ENCODE data around the gene NPHS1. TPM values are rescaled to one million over a fixed set of nuclear protein-coding genes. Genes with fewer than 3 reads are reported as not detected.

The NPHS1 gene
- total and polyA plus RNA-seq, 2 of the 8 experiments (the other 6 are each of a cell fraction or from before 2014, with no cell fraction given) = 1.3 to 1.4 TPM

- Histone ChIP-seq H3K4me1 (replicated peaks in 1 of 4; ENCODE audit: control insufficient read depth in 3 of 4, insufficient read depth in 4 of 4, low read length in 3 of 4) (peaks cover 0 to 25% (median 20%) of the 10 kb centered on the region in 4 experiments; a peak in 6 of 7 replicates), H3K18ac (ENCODE audit: extremely low read depth, low read length) (no peak overlapping the region), H2AFZ (ENCODE audit: low read length) (no peak overlapping the region), H4K8ac (ENCODE audit: extremely low read depth, insufficient read depth, low read length) (no peak overlapping the region), H2BK20ac (ENCODE audit: low read length) (no peak overlapping the region), H3K79me2 (ENCODE audit: control insufficient read depth in 1 of 2, insufficient read depth in 2 of 2, low read length in 2 of 2) (no peaks in the 10 kb centered on the region), H3K14ac (ENCODE audit: insufficient read length) (no peak overlapping the region), H2BK5ac (ENCODE audit: low read depth, low read length) (0 out of 2 replicates have a peak overlapping the region, but pooled peaks have one; percentile 3), H2BK15ac (ENCODE audit: low read length) (no peak overlapping the region; the same call in 1 of the 2 replicates), H3K27ac (ENCODE audit: low read depth, low read length) (no peak overlapping the region), H3K23ac (ENCODE audit: insufficient read length) (no peak overlapping the region), H4K20me1 (replicated peaks in 1 of 2; ENCODE audit: control insufficient read depth in 1 of 2, insufficient read depth in 2 of 2, low read length in 2 of 2) (peaks cover 0 to 3% of the 10 kb centered on the region in 2 experiments), H3K79me1 (ENCODE audit: low read depth, low read length) (no peaks in the 10 kb centered on the region; the same call in 1 of the 2 replicates), H3K36me3 (ENCODE audit: control insufficient read depth in 2 of 4, insufficient read depth in 4 of 4, low read length in 3 of 4) (no peaks in the 10 kb centered on the region), H2BK12ac (ENCODE audit: low read depth, low read length) (no peak overlapping the region), H3K23me2 (ENCODE audit: low read depth, low read length) (peaks cover 4% of the 10 kb centered on the region; the same call in 1 of the 2 replicates), H3K4me2 (ENCODE audit: insufficient read depth in 1 of 2, low read depth in 2 of 2, low read length in 2 of 2) (peak overlapping the region in 1 of 2 experiments; percentile 82; a peak in 2 of 4 replicates), H2BK120ac (replicated peaks; ENCODE audit: low read depth, low read length) (no peak overlapping the region), H3K27me3 (replicated peaks in 1 of 4; ENCODE audit: control insufficient read depth in 3 of 4, extremely low read depth in 1 of 4, insufficient read depth in 3 of 4, low read length in 3 of 4) (peaks cover 0 to 9% (median 7%) of the 10 kb centered on the region in 4 experiments; a peak in 3 of 7 replicates), H3K9ac (replicated peaks in 1 of 4; ENCODE audit: extremely low read depth in 1 of 4, low read depth in 3 of 4, low read length in 3 of 4) (no peak overlapping the region), H4K5ac (ENCODE audit: insufficient read length, low read depth, low read length) (no peak overlapping the region), H3K4me3 (ENCODE audit: extremely low read depth in 1 of 4, insufficient read depth in 2 of 4, low read depth in 3 of 4, low read length in 4 of 4) (peak overlapping the region in 1 of 4 experiments; percentile 3; a peak in 2 of 8 replicates), H3K9me3 (ENCODE audit: insufficient read depth in 2 of 2, low read depth in 1 of 2, low read length in 1 of 2) (no peaks in the 10 kb centered on the region), H2AK5ac (ENCODE audit: low read depth, low read length) (no peak overlapping the region), H4K91ac (replicated peaks; ENCODE audit: insufficient read length, low read length) (peak overlapping the region; percentile 10), H3K56ac (replicated peaks; ENCODE audit: insufficient read length, low read depth, low read length) (no peak overlapping the region), H3K4ac (replicated peaks; ENCODE audit: insufficient read length, low read depth, low read length) (no peak overlapping the region)
- TF ChIP-seq CHD1 (IDR thresholded peaks at IDR 0.05; ENCODE audit: low read depth, low read length) = no peak
- TF ChIP-seq MAFK (IDR thresholded peaks at IDR 0.05; ENCODE audit: low read depth, low read length) = no peak
- no peak for TF ChIP-seq KDM1A (IDR thresholded peaks at IDR 0.05; ENCODE audit: borderline replicate concordance, low read length)
- TF ChIP-seq NRF1 (IDR thresholded peaks at IDR 0.05; ENCODE audit: low read depth, low read length) = no peak
- no peak for TF ChIP-seq SUZ12 (IDR thresholded peaks at IDR 0.05; ENCODE audit: low read length)
- TF ChIP-seq CEBPB (IDR thresholded peaks at IDR 0.05; ENCODE audit: low read depth, low read length) = no peak
- TF ChIP-seq PHF8 (conservative IDR thresholded peaks at IDR 0.05; ENCODE audit: low read depth, low read length) = no peak
- TF ChIP-seq SRF (IDR thresholded peaks at IDR 0.05; ENCODE audit: low read depth, low read length) = no peak
- TF ChIP-seq CTBP2 (IDR thresholded peaks at IDR 0.05; ENCODE audit: borderline replicate concordance, insufficient read depth, insufficient read length, low read length) = no peak
- no peak for TF ChIP-seq BACH1 (IDR thresholded peaks at IDR 0.05; ENCODE audit: low read length)
- ChIA-PET CTCF (ENCODE audit: partially characterized antibody) (interaction anchor here (1.0 to 1.2 kb wide), 6 partner anchors 8 to 153 kb away, joined by 3 to 5 read pairs (median 4); no protein-coding TSS in a partner anchor), POLR2A (ENCODE audit: partially characterized antibody) (interaction anchor here (1.0 to 3.1 kb wide), 6 partner anchors 11 to 37 kb away, joined by 3 to 7 read pairs (median 4); partner anchors contain the start of genes HSPB6, PSENEN and U2AF1L4)
- DNase-seq (ENCODE audit: low read depth in 1 of 2, low spot score in 2 of 2) (no peak), FAIRE-seq (no peak)
- WGBS, 2 experiments (ENCODE audit: extremely low coverage in 1 of 2, insufficient coverage in 1 of 2, insufficient read length in 1 of 2, insufficient replicate concordance in 2 of 2, low coverage in 1 of 2, low lambda C conversion rate in 2 of 2, missing lambda C conversion rate in 1 of 2) = 84% methylated on average over 7 of the region's 7 CpGs; no CpG with 5 or more reads in 1 of the 2 experiments
These were observed 74.3 kb downstream of the NPHS1 start for GRCh38 chr19:35777961-35778360.
